Testis (tissue), 2 donors: Measurements from ENCODE around the gene RBM15.

ENCODE experiments used
- CTCF ChIP-seq, 3 experiments: fragments of 450-650 bp in 2 of 3; fragments of 200-600 bp in 1 of 3; sonication (generic) in 1 of 3; IDR thresholded peaks; one replicate each; pipeline ENCODE4 v1.5.1; 2016 to 2019; ENCODE audit warnings: antibody characterized with exemption in 3 of 3, mild to moderate bottlenecking in 2 of 3, moderate library complexity in 1 of 3
- POLR2A ChIP-seq: fragments of 450-650 bp; IDR thresholded peaks from one replicate; pipeline ENCODE4 v1.6.1; 2017; ENCODE audit warnings: antibody characterized with exemption, mild to moderate bottlenecking, moderate library complexity

GRCh38 chr1:110326826-110327225 is 12.4 kb upstream of the RBM15 start:
- TF ChIP-seq CTCF (IDR thresholded peaks at IDR 0.05) = no peak
- TF ChIP-seq POLR2A = no peak
